ENCODE measurements around the gene FAM124B.

FAM124B gene

DNA sequence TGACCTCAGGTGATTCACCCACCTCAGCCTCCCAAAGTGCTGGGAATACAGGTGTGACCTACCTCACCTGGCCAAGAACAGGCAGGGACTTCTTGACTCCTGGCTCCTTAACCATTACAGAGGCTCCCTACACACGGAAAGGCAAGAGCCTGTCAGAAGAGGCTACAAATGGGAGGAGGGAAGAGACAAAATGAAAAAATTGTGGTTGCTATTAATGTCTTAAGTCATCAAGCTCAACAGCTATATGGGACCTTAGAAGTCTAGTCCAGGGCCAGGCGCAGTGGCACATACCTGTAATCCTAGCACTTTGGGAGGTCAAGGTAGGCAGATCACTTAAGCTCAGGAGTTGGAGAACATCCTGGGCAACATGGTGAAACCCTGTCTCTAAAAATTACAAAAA lies 11.5 kb upstream of the FAM124B start:
- H3K4me1 ChIP-seq (ENCODE audit: control insufficient read depth, insufficient read depth, low read length, unreplicated experiment): no peaks in the 10 kb centered on the region
- H3K36me3 ChIP-seq (ENCODE audit: insufficient read depth, low read length): no peaks in the 10 kb centered on the region
- H2AFZ ChIP-seq (ENCODE audit: low read length, unreplicated experiment): no peak overlapping the region
- H3K27me3 ChIP-seq (ENCODE audit: insufficient read depth, low read length): no peaks in the 10 kb centered on the region
- no peaks in the 10 kb centered on the region for H3K79me2 ChIP-seq (ENCODE audit: control insufficient read depth, insufficient read depth, low read length, unreplicated experiment)
- no peak overlapping the region for H3K27ac ChIP-seq (ENCODE audit: low read depth, low read length)
- H3K4me3 ChIP-seq (ENCODE audit: low read depth, low read length): no peak overlapping the region

DNA sequence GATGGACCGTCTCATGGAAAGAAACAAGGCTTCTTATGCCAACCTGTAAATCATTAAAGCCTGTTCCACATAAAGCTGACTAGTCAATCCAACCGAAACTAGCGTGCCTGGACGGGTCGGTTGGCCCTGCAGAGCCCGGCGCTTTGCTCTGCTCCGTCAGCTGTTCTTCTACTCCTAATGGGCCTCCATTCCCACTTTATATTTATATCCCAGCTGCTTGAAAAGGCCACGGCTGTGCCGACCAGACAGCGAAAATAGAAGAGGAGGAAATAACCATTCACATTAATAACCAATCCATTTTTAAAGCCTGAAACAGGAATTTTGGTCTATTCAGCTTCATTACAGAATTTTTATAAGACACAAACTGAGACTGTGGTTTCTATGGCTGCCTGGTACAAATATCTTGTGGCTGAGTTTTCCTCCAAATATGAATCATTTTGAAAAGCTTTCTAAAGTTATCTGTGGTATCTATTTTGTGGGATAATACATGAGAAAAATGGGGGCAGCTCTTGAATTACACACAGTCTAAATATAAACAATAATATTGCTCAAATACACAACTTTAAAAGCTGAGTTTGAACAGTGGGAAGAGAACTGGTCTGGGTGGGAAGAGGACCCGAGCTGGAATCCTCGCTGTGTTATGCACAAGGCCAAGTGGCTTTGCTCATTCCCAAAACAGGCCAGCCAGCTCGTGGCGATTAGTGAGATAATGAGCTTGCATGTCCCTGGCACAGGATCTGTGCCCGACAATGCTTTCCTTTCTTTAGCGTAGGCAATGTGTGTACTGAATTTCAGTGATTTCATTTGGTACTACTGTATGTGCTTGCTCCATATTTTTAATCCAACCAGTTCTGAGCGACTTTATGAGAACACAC lies 10.5 kb upstream of the FAM124B start:
- 0 out of 2 replicates have a peak overlapping the region, but pooled peaks have one; percentile 4 for H3K4me3 ChIP-seq (ENCODE audit: low read depth, low read length)
- no peaks in the 10 kb centered on the region for H3K79me2 ChIP-seq (ENCODE audit: control insufficient read depth, insufficient read depth, low read length, unreplicated experiment)
- no peaks in the 10 kb centered on the region for H3K4me1 ChIP-seq (ENCODE audit: control insufficient read depth, insufficient read depth, low read length, unreplicated experiment)
- no peaks in the 10 kb centered on the region for H3K36me3 ChIP-seq (ENCODE audit: insufficient read depth, low read length)
- no peak overlapping the region for H3K27ac ChIP-seq (ENCODE audit: low read depth, low read length)
- peak overlapping the region; percentile 34 for H2AFZ ChIP-seq (ENCODE audit: low read length, unreplicated experiment)
- no peaks in the 10 kb centered on the region for H3K27me3 ChIP-seq (ENCODE audit: insufficient read depth, low read length)

DNA sequence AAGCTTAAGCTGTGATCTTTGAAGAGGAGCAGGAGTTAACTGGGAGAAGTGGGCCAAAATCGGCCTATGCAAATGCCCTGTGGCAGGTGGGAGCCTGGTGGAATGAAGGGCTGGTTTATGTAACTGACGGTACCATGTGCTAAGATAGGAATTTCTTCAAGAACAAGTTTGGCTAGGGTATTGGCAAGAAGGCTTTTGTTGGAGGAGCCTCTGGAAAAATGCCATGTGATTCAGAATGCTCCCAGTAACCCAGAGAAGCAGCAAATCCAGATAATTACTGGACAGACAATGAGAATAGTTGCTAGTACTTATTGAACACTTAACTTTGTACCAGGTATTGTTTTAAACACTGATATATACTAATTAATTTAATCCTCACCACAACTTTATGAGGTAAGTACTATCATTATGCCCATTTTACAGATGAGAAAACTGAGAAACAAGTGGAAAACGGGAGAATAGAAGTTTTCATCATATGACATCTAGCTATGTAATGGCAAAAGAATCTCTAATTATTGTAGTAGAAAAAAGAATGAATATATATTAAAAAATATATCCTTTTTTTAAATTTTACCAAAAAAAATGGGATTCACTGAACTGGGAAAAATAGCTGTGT lies 9.1 kb upstream of the FAM124B start:
- H3K36me3 ChIP-seq (ENCODE audit: insufficient read depth, low read length): no peaks in the 10 kb centered on the region
- no peaks in the 10 kb centered on the region for H3K79me2 ChIP-seq (ENCODE audit: control insufficient read depth, insufficient read depth, low read length, unreplicated experiment)
- H3K4me1 ChIP-seq (ENCODE audit: control insufficient read depth, insufficient read depth, low read length, unreplicated experiment): no peaks in the 10 kb centered on the region
- no peak overlapping the region for H3K4me3 ChIP-seq (ENCODE audit: low read depth, low read length)
- H3K27ac ChIP-seq (ENCODE audit: low read depth, low read length): no peak overlapping the region
- H3K27me3 ChIP-seq (ENCODE audit: insufficient read depth, low read length): no peaks in the 10 kb centered on the region
- no peak overlapping the region for H2AFZ ChIP-seq (ENCODE audit: low read length, unreplicated experiment)

DNA sequence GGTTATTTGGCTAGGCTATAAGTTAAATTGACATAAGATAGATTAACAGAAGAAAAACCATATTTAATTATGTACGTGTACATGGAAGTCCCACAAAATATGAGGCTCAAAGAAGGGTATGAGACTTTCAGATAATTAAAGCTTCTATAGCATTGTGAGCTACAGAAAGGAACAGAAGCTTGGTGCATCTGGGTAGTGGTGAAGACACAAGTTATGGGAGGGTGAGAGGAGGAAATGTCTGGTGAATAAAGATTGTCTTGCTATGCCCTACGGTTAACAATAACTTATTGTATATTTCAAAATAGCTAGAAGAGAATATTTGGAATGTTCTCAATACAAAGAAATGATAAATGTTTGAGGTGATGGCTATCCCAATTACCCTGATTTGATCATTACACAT lies 6.8 kb upstream of the FAM124B start:
- Histone ChIP-seq H3K36me3 (ENCODE audit: insufficient read depth, low read length) (no peaks in the 10 kb centered on the region), H3K4me3 (ENCODE audit: low read depth, low read length) (no peak overlapping the region), H3K4me1 (ENCODE audit: control insufficient read depth, insufficient read depth, low read length, unreplicated experiment) (no peaks in the 10 kb centered on the region), H3K79me2 (ENCODE audit: control insufficient read depth, insufficient read depth, low read length, unreplicated experiment) (no peaks in the 10 kb centered on the region), H3K27me3 (ENCODE audit: insufficient read depth, low read length) (no peaks in the 10 kb centered on the region), H2AFZ (ENCODE audit: low read length, unreplicated experiment) (no peak overlapping the region), H3K27ac (ENCODE audit: low read depth, low read length) (no peak overlapping the region)

DNA sequence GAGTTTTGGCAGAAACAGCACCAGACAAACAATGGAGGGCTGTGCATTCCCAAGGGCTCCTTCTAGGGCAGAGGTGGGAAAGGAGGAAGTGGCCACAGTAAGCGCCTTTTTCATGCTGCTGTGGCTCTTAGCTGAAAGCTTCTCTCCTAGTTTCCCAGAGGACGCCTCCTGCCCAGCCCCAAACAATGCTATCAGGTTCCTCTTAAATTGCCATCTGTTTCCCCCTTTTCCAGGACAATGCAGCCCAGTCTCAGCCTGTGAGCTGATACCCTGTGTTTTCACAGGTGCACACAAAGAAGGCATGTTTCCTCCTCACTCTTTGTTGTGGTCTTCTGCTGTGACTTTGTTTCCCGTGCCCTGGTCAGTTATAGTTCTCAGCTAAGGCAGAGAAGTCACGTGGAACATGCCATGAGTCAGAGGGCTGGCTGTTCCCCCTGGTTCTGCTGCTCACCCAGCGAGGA lies 5.4 kb upstream of the FAM124B start:
- no peak overlapping the region for H3K4me3 ChIP-seq (ENCODE audit: low read depth, low read length)
- H3K27ac ChIP-seq (ENCODE audit: low read depth, low read length): no peak overlapping the region
- no peaks in the 10 kb centered on the region for H3K27me3 ChIP-seq (ENCODE audit: insufficient read depth, low read length)
- H3K4me1 ChIP-seq (ENCODE audit: control insufficient read depth, insufficient read depth, low read length, unreplicated experiment): no peaks in the 10 kb centered on the region
- no peak overlapping the region for H2AFZ ChIP-seq (ENCODE audit: low read length, unreplicated experiment)
- H3K79me2 ChIP-seq (ENCODE audit: control insufficient read depth, insufficient read depth, low read length, unreplicated experiment): no peaks in the 10 kb centered on the region
- H3K36me3 ChIP-seq (ENCODE audit: insufficient read depth, low read length): no peaks in the 10 kb centered on the region

DNA sequence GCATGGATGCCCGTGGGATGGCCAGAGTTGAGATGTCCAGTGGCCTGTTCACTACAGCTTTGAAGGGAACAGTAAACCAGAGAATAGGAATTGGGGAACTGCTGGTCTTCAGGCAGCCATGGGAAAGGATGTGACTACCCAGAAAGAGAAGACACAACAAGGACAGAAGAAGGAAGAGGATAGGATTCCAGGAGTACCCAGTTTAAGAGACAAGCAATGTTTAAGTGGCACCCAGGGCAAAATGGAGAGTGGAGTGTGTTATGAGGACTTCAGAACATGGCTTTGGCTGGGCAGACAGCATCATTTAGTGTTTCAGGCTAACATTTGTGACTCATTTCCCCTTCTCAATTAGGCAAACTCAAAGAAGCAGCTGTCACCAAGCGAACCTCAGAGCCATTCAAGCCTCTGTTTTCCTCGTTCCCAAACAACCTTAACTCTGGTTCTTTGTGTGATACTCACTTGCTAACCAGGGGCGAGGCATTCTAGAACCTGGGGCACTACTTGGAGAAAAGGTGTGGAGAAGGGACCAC lies 4.0 kb upstream of the FAM124B start:
- H2AFZ ChIP-seq (ENCODE audit: low read length, unreplicated experiment): no peak overlapping the region

DNA sequence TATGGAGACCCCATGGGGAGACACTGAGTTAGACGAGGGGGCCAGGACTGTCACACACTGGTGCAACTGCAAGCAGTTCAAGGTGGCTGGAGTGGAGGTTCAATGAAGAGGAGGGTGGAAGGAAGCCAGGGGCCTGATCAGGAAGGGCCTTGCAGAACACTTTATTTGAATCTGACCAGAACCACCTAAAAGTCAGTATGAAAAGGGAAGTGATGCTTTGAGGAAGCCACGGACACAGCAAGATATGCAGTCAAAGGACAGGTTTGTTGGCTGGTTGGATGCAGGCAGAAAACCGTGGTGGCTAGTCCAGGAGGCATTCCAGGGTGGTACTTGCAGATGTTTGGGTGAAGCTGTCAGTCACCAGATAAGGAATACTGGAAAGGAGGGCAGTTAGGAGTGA lies 3.5 kb upstream of the FAM124B start:
- no peak overlapping the region for H2AFZ ChIP-seq (ENCODE audit: low read length, unreplicated experiment)
- no peaks in the 10 kb centered on the region for H3K27me3 ChIP-seq (ENCODE audit: insufficient read depth, low read length)
- no peak overlapping the region for H3K27ac ChIP-seq (ENCODE audit: low read depth, low read length)
- H3K4me3 ChIP-seq (ENCODE audit: low read depth, low read length): no peak overlapping the region
- H3K4me1 ChIP-seq (ENCODE audit: control insufficient read depth, insufficient read depth, low read length, unreplicated experiment): no peaks in the 10 kb centered on the region
- H3K36me3 ChIP-seq (ENCODE audit: insufficient read depth, low read length): no peaks in the 10 kb centered on the region
- H3K79me2 ChIP-seq (ENCODE audit: control insufficient read depth, insufficient read depth, low read length, unreplicated experiment): no peaks in the 10 kb centered on the region

More for the DNA sequence above, 4.0 kb upstream of the FAM124B start:
- no peaks in the 10 kb centered on the region for H3K36me3 ChIP-seq (ENCODE audit: insufficient read depth, low read length)
- H3K27ac ChIP-seq (ENCODE audit: low read depth, low read length): no peak overlapping the region
- no peaks in the 10 kb centered on the region for H3K79me2 ChIP-seq (ENCODE audit: control insufficient read depth, insufficient read depth, low read length, unreplicated experiment)
- no peaks in the 10 kb centered on the region for H3K4me1 ChIP-seq (ENCODE audit: control insufficient read depth, insufficient read depth, low read length, unreplicated experiment)
- no peaks in the 10 kb centered on the region for H3K27me3 ChIP-seq (ENCODE audit: insufficient read depth, low read length)
- no peak overlapping the region for H3K4me3 ChIP-seq (ENCODE audit: low read depth, low read length)

DNA sequence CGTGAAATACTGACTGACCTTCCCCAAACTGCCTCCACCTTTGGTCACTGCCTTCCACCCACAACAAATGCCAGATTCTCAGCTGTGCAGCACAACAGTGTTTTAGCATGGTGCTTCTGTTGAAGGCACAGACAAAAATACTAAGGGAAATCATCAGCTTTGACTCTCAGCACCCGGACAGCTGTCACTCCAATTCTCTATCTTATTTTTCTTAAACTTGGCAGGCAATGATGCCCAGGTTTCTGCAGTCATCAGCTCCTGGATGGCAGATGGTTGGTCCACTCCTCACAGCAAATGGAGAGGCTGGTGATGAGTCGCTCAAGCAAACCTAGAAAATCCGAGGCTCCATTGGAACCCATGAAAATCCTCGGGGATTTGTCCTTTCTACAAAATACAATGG lies 2.9 kb upstream of the FAM124B start:
- H3K36me3 ChIP-seq (ENCODE audit: insufficient read depth, low read length): no peaks in the 10 kb centered on the region
- no peaks in the 10 kb centered on the region for H3K79me2 ChIP-seq (ENCODE audit: control insufficient read depth, insufficient read depth, low read length, unreplicated experiment)
- H3K4me1 ChIP-seq (ENCODE audit: control insufficient read depth, insufficient read depth, low read length, unreplicated experiment): no peaks in the 10 kb centered on the region
- H3K27ac ChIP-seq (ENCODE audit: low read depth, low read length): no peak overlapping the region
- H3K27me3 ChIP-seq (ENCODE audit: insufficient read depth, low read length): no peaks in the 10 kb centered on the region
- H3K4me3 ChIP-seq (ENCODE audit: low read depth, low read length): no peak overlapping the region
- H2AFZ ChIP-seq (ENCODE audit: low read length, unreplicated experiment): no peak overlapping the region

DNA sequence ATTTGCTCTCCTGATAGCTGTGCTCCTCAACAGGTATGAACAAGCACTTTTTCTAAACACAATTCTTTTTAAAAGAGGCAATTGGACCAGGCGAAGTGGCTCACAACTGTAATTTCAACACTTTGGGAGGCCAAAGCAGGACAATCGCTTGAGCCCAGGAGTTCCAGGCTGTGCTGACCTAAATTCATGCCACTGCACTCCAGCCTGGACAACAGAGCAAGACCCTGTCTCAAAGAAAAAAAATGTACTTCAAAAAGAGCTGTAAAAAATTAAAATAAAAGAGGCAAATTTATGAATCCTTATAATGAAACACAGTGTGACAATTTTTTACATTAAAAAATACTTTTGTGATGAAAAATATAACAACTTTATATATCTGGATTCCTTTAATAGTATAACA lies 1.8 kb upstream of the FAM124B start:
- Histone ChIP-seq H3K36me3 (ENCODE audit: insufficient read depth, low read length) (no peaks in the 10 kb centered on the region), H3K79me2 (ENCODE audit: control insufficient read depth, insufficient read depth, low read length, unreplicated experiment) (no peaks in the 10 kb centered on the region), H3K27ac (ENCODE audit: low read depth, low read length) (no peak overlapping the region), H3K4me1 (ENCODE audit: control insufficient read depth, insufficient read depth, low read length, unreplicated experiment) (no peaks in the 10 kb centered on the region), H3K27me3 (ENCODE audit: insufficient read depth, low read length) (no peaks in the 10 kb centered on the region), H2AFZ (ENCODE audit: low read length, unreplicated experiment) (no peak overlapping the region), H3K4me3 (ENCODE audit: low read depth, low read length) (no peak overlapping the region)

DNA sequence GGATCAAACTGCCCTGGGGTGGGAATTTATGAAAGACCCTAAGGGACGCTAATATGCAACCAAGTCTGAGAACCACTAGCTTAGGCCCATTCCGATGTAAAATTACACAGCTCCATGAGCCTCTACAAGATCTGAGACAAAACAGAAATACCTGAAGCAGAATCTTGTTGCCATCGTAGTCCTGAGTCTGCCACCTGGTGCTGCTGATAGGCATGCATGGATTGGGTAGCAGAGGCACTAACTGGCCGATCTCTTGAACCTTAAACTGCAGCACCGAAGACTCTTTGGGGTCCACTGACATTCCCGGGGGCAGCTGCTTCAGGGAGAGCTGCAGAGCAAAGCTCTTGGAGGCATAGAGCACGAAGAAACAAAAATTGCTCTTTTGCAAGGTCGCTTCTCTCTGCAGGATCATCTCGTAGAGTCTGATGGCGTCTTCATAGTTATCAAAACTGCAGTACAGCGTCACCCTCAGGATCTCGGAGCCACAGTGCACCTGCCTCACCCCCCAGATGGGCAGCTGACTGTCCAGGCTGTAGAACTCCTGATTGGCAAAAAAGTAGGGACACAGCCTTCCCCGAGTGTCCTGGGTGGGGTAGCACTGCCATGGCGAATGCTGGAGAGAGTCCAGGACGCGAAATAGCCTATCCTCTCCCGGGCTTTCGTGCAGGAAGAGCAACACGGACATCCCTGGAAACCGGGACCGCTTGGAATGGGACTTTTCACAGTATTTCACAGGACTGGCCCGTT lies 848 bp downstream of the FAM124B start:
- H3K79me2 ChIP-seq (ENCODE audit: control insufficient read depth, insufficient read depth, low read length, unreplicated experiment): no peaks in the 10 kb centered on the region
- H2AFZ ChIP-seq (ENCODE audit: low read length, unreplicated experiment): no peak overlapping the region
- no peak overlapping the region for H3K4me3 ChIP-seq (ENCODE audit: low read depth, low read length)
- H3K4me1 ChIP-seq (ENCODE audit: control insufficient read depth, insufficient read depth, low read length, unreplicated experiment): no peaks in the 10 kb centered on the region
- no peak overlapping the region for H3K27ac ChIP-seq (ENCODE audit: low read depth, low read length)
- 0 out of 2 replicates have a peak, but pooled peaks cover under 1% of the 10 kb centered on the region for H3K27me3 ChIP-seq (ENCODE audit: insufficient read depth, low read length)
- no peaks in the 10 kb centered on the region for H3K36me3 ChIP-seq (ENCODE audit: insufficient read depth, low read length)
